Suprapubic skin (tissue), 4 donors: ENCODE results near the gene GUCD1. TPM values are rescaled to one million over a fixed set of nuclear protein-coding genes. Genes with fewer than 3 reads are reported as not detected.

Experiments used
- DNase-seq, 2 donors: peaks; one replicate each; pipeline ENCODE4 v3.0.0-alpha.2; 2019; ENCODE audit warnings: low spot score in 2 of 2
- H3K27ac ChIP-seq: fragments of 200-600 bp; sonication (generic); one replicate; pipeline ENCODE4 v1.5.1; 2019
- H3K27me3 ChIP-seq: fragments of 200-600 bp; sonication (generic); one replicate; pipeline ENCODE4 v1.5.1; 2019
- H3K36me3 ChIP-seq: fragments of 200-600 bp; sonication (generic); one replicate; pipeline ENCODE4 v1.5.1; 2019
- H3K4me1 ChIP-seq: fragments of 200-600 bp; sonication (generic); one replicate; pipeline ENCODE4 v1.5.1; 2019
- H3K4me3 ChIP-seq: fragments of 200-600 bp; sonication (generic); one replicate; pipeline ENCODE4 v1.5.1; 2019; ENCODE audit warnings: mild to moderate bottlenecking
- H3K9me3 ChIP-seq: fragments of 200-600 bp; sonication (generic); one replicate; pipeline ENCODE4 v1.5.1; 2019
- CTCF ChIP-seq, 2 donors: fragments of 200-600 bp in 1 of 2; fragments of 450-650 bp in 1 of 2; sonication (generic) in 1 of 2; IDR thresholded peaks; one replicate each; pipeline ENCODE4 v1.5.1; 2016 to 2019; ENCODE audit warnings: antibody characterized with exemption in 2 of 2, mild to moderate bottlenecking in 1 of 2, moderate library complexity in 1 of 2
- EP300 ChIP-seq: sonication (generic); formaldehyde crosslinking; IDR thresholded peaks from one replicate; pipeline ENCODE4 v1.6.1; 2017; ENCODE audit warnings: antibody characterized with exemption
- POLR2A ChIP-seq, 2 donors: fragments of 450-650 bp; IDR thresholded peaks; one replicate each; pipeline ENCODE4 v1.6.1; 2017; ENCODE audit warnings: antibody characterized with exemption in 2 of 2, mild to moderate bottlenecking in 2 of 2, moderate library complexity in 2 of 2
- POLR2AphosphoS5 ChIP-seq, 3 donors: sonication (generic); formaldehyde crosslinking; IDR thresholded peaks; one replicate each; pipeline ENCODE4 v1.6.1; 2017; ENCODE audit warnings: antibody characterized with exemption in 3 of 3
- WGBS: methylation state at CpG from one replicate; pipeline ENCODE4 v1.1.5; 2018; 5-methylcytosine and 5-hydroxymethylcytosine counted together
- total RNA-seq, 4 donors: library from RNA; depleted of rRNA; stranded (reverse); fragments of >200 nt; gene quantifications; one replicate each; pipeline ENCODE4 v1.1.0, GENCODE V29; 2016

The GUCD1 gene
- total RNA-seq, 4 donors from 2014 or later: 75.2 to 97.5 (median 93.0) TPM

- Histone ChIP-seq H3K9me3 (no peaks in the 10 kb centered on the region), H3K4me1 (peaks cover 12% of the 10 kb centered on the region), H3K27ac (no peak overlapping the region), H3K4me3 (no peak overlapping the region), H3K36me3 (no peaks in the 10 kb centered on the region), H3K27me3 (peaks cover 19% of the 10 kb centered on the region)
- WGBS: 68% methylated on average over 2 of the region's 2 CpGs
- DNase-seq: no peak
- TF ChIP-seq CTCF (IDR thresholded peaks at IDR 0.05) (no peak), POLR2AphosphoS5 (IDR thresholded peaks at IDR 0.05) (no peak), EP300 (no peak), POLR2A (IDR thresholded peaks at IDR 0.05) (no peak)
Observed at GRCh38 chr22:24497841-24498258, 57.1 kb downstream of the GUCD1 start.

- H3K4me1 ChIP-seq: peaks cover 12% of the 10 kb centered on the region
- H3K9me3 ChIP-seq: no peaks in the 10 kb centered on the region
- H3K4me3 ChIP-seq: no peak overlapping the region
- H3K27ac ChIP-seq: no peak overlapping the region
- WGBS: 90% methylated on average over 2 of the region's 2 CpGs
- DNase-seq: no peak
- H3K36me3 ChIP-seq: no peaks in the 10 kb centered on the region
- H3K27me3 ChIP-seq: peaks cover 19% of the 10 kb centered on the region
- no peak for TF ChIP-seq POLR2AphosphoS5 (IDR thresholded peaks at IDR 0.05)
- TF ChIP-seq CTCF (IDR thresholded peaks at IDR 0.05): no peak
- no peak for TF ChIP-seq POLR2A (IDR thresholded peaks at IDR 0.05)
Observed at GRCh38 chr22:24496661-24497060, 58.3 kb downstream of the GUCD1 start.

GRCh38 chr22:24496234-24496633, 58.7 kb downstream of the GUCD1 start:
- 92% methylated on average over 5 of the region's 5 CpGs for WGBS
- Histone ChIP-seq H3K36me3 (no peaks in the 10 kb centered on the region), H3K4me1 (peaks cover 12% of the 10 kb centered on the region), H3K4me3 (no peak overlapping the region), H3K9me3 (no peaks in the 10 kb centered on the region), H3K27me3 (peaks cover 19% of the 10 kb centered on the region), H3K27ac (no peak overlapping the region)
- no peak for TF ChIP-seq EP300
- no peak for TF ChIP-seq POLR2A (IDR thresholded peaks at IDR 0.05)
- TF ChIP-seq POLR2AphosphoS5 (IDR thresholded peaks at IDR 0.05): no peak
- TF ChIP-seq CTCF (IDR thresholded peaks at IDR 0.05): no peak
- no peak for DNase-seq

- TF ChIP-seq CTCF (IDR thresholded peaks at IDR 0.05) (no peak), POLR2AphosphoS5 (IDR thresholded peaks at IDR 0.05) (no peak), EP300 (no peak), POLR2A (IDR thresholded peaks at IDR 0.05) (no peak)
- H3K9me3 ChIP-seq: no peaks in the 10 kb centered on the region
- WGBS: 87% methylated on average over 17 of the region's 17 CpGs
- H3K4me1 ChIP-seq: peaks cover 12% of the 10 kb centered on the region
- H3K27me3 ChIP-seq: peaks cover 19% of the 10 kb centered on the region
- no peak for DNase-seq
- H3K36me3 ChIP-seq: no peaks in the 10 kb centered on the region
- no peak overlapping the region for H3K4me3 ChIP-seq
- H3K27ac ChIP-seq: no peak overlapping the region
Observed at GRCh38 chr22:24495365-24495675, 59.6 kb downstream of the GUCD1 start.

- WGBS: 41% methylated on average over 22 of the region's 76 CpGs
- DNase-seq: no peak
- Histone ChIP-seq H3K4me1 (peaks cover 12% of the 10 kb centered on the region), H3K27ac (no peak within 1 kb of the TSS), H3K36me3 (no peaks in the 10 kb centered on the region), H3K4me3 (peak within 1 kb of the TSS; percentile 33), H3K9me3 (no peaks in the 10 kb centered on the region), H3K27me3 (peaks cover 19% of the 10 kb centered on the region)
- TF ChIP-seq CTCF (IDR thresholded peaks at IDR 0.05) (no peak), POLR2AphosphoS5 (IDR thresholded peaks at IDR 0.05) (peak in 1 of 3 donors; percentile 20)
Observed at GRCh38 chr22:24494528-24495364, 60.2 kb downstream of the GUCD1 start, which contains the start of gene UPB1. TSS of gene UPB1 (plus strand) at chr22:24495332. CDS start at chr22:24495404, 72 bp downstream.
